Duodenal mucosa (tissue), 2 donors: ENCODE data around the gene CACTIN.
"Not testable (repeated sequence)": the region's sequence is repeated elsewhere in the genome, so short reads cannot be mapped to it uniquely, and the experiment has no call there.

Experiments used
- H3K27ac ChIP-seq: one replicate; pipeline ENCODE4 v1.7.0; 2013; ENCODE audit warnings: low read depth, low read length
- H3K27me3 ChIP-seq, 2 donors: one replicate each; pipeline ENCODE4 v1.7.0; 2013; ENCODE audit warnings: low read length in 2 of 2, control low read depth in 1 of 2; ENCODE audit not compliant: insufficient read depth in 2 of 2, control insufficient read depth in 1 of 2
- H3K36me3 ChIP-seq, 2 donors: one replicate each; pipeline ENCODE4 v1.7.0; 2013; ENCODE audit warnings: low read length in 2 of 2, control low read depth in 1 of 2; ENCODE audit not compliant: insufficient read depth in 2 of 2, control insufficient read depth in 1 of 2
- H3K4me1 ChIP-seq, 2 donors: one replicate each; pipeline ENCODE4 v1.7.0; 2013; ENCODE audit warnings: low read length in 2 of 2, control low read depth in 1 of 2; ENCODE audit not compliant: insufficient read depth in 2 of 2, control insufficient read depth in 1 of 2
- H3K4me3 ChIP-seq, 2 donors: one replicate each; pipeline ENCODE4 v1.7.0; 2013; ENCODE audit warnings: low read length in 2 of 2, low read depth in 1 of 2
- H3K9ac ChIP-seq, 2 donors: one replicate each; pipeline ENCODE4 v1.7.0; 2013; ENCODE audit warnings: low read length in 2 of 2, low read depth in 1 of 2
- H3K9me3 ChIP-seq, 2 donors: one replicate each; pipeline ENCODE4 v1.7.0; 2013; ENCODE audit warnings: low read length in 2 of 2, control low read depth in 1 of 2; ENCODE audit not compliant: control insufficient read depth in 1 of 2

The CACTIN gene

GRCh38 chr19:3655402-3656072, 28.9 kb upstream of the CACTIN start:
- Histone ChIP-seq H3K27ac (no peak overlapping the region), H3K36me3 (peaks cover 15 to 60% of the 10 kb centered on the region in 2 donors), H3K4me1 (no peaks in the 10 kb centered on the region), H3K9ac (no peak overlapping the region), H3K4me3 (no peak overlapping the region), H3K27me3 (no peaks in the 10 kb centered on the region), H3K9me3 (no peaks in the 10 kb centered on the region)

GRCh38 chr19:3653865-3654513, 27.4 kb upstream of the CACTIN start:
- H3K36me3 ChIP-seq: peaks cover 15 to 61% of the 10 kb centered on the region in 2 donors
- H3K27me3 ChIP-seq: no peaks in the 10 kb centered on the region
- H3K9ac ChIP-seq: no peak overlapping the region
- H3K27ac ChIP-seq: no peak overlapping the region
- H3K9me3 ChIP-seq: no peaks in the 10 kb centered on the region
- H3K4me1 ChIP-seq: no peaks in the 10 kb centered on the region
- no peak overlapping the region for H3K4me3 ChIP-seq

- no peaks in the 10 kb centered on the region for H3K9me3 ChIP-seq
- no peak overlapping the region for H3K27ac ChIP-seq
- no peak overlapping the region for H3K4me3 ChIP-seq
- no peaks in the 10 kb centered on the region for H3K27me3 ChIP-seq
- no peak overlapping the region for H3K9ac ChIP-seq
- peaks cover 15 to 53% of the 10 kb centered on the region in 2 donors for H3K36me3 ChIP-seq
- H3K4me1 ChIP-seq: no peaks in the 10 kb centered on the region
Observed at GRCh38 chr19:3653081-3653795, 26.6 kb upstream of the CACTIN start.

- no peak overlapping the region for H3K4me3 ChIP-seq
- H3K27me3 ChIP-seq: no peaks in the 10 kb centered on the region
- no peaks in the 10 kb centered on the region for H3K9me3 ChIP-seq
- no peaks in the 10 kb centered on the region for H3K4me1 ChIP-seq
- no peak overlapping the region for H3K27ac ChIP-seq
- H3K9ac ChIP-seq: no peak overlapping the region
- H3K36me3 ChIP-seq: peaks cover 15 to 45% of the 10 kb centered on the region in 2 donors
Observed at GRCh38 chr19:3652422-3652821, 25.8 kb upstream of the CACTIN start.

- H3K36me3 ChIP-seq: peaks cover 10 to 39% of the 10 kb centered on the region in 2 donors
- H3K9ac ChIP-seq: no peak overlapping the region
Observed at GRCh38 chr19:3651684-3652083, 25.1 kb upstream of the CACTIN start.

GRCh38 chr19:3649888-3650287, 23.3 kb upstream of the CACTIN start:
- Histone ChIP-seq H3K4me1 (no peaks in the 10 kb centered on the region), H3K27me3 (no peaks in the 10 kb centered on the region), H3K9ac (no peak overlapping the region), H3K4me3 (no peak overlapping the region), H3K27ac (no peak overlapping the region), H3K36me3 (peaks cover 10 to 45% of the 10 kb centered on the region in 2 donors), H3K9me3 (no peaks in the 10 kb centered on the region)

More at GRCh38 chr19:3651684-3652083, 25.1 kb upstream of the CACTIN start:
- H3K27ac ChIP-seq: no peak overlapping the region
- H3K9me3 ChIP-seq: no peaks in the 10 kb centered on the region
- no peak overlapping the region for H3K4me3 ChIP-seq
- H3K27me3 ChIP-seq: no peaks in the 10 kb centered on the region
- H3K4me1 ChIP-seq: no peaks in the 10 kb centered on the region

- Histone ChIP-seq H3K27ac (no peak overlapping the region), H3K9ac (no peak overlapping the region), H3K36me3 (peaks cover 10 to 40% of the 10 kb centered on the region in 2 donors), H3K4me3 (no peak overlapping the region), H3K4me1 (no peaks in the 10 kb centered on the region), H3K27me3 (no peaks in the 10 kb centered on the region), H3K9me3 (no peaks in the 10 kb centered on the region)
Observed at GRCh38 chr19:3648037-3648905, 21.7 kb upstream of the CACTIN start.

GRCh38 chr19:3647102-3647501, 20.5 kb upstream of the CACTIN start:
- H3K36me3 ChIP-seq: peaks cover under 1 to 34% of the 10 kb centered on the region in 2 donors
- H3K27me3 ChIP-seq, H3K27ac ChIP-seq, H3K4me1 ChIP-seq, H3K9me3 ChIP-seq, H3K4me3 ChIP-seq, H3K9ac ChIP-seq: not testable (repeated sequence)

- peaks cover 0 to 34% of the 10 kb centered on the region in 2 donors for H3K36me3 ChIP-seq
- H3K27me3 ChIP-seq: no peaks in the 10 kb centered on the region
- H3K4me3 ChIP-seq: no peak overlapping the region
- no peaks in the 10 kb centered on the region for H3K9me3 ChIP-seq
- H3K9ac ChIP-seq: no peak overlapping the region
- H3K4me1 ChIP-seq: no peaks in the 10 kb centered on the region
- H3K27ac ChIP-seq: no peak overlapping the region
Observed at GRCh38 chr19:3646336-3647092, 19.9 kb upstream of the CACTIN start.
